Bronchial smooth muscle cell (primary cell): ENCODE measurements around the gene CHD1. TPM values are rescaled to one million over a fixed set of nuclear protein-coding genes. Genes with fewer than 3 reads are reported as not detected.

Source experiments
- total RNA-seq: library from RNA; depleted of rRNA; stranded (reverse); fragments of >200 nt; gene quantifications from 2 replicates; pipeline ENCODE4 v1.2.1, GENCODE V29; 2014

The CHD1 gene
- 21.0 and 28.2 TPM in 2 replicates for total RNA-seq

DNA sequence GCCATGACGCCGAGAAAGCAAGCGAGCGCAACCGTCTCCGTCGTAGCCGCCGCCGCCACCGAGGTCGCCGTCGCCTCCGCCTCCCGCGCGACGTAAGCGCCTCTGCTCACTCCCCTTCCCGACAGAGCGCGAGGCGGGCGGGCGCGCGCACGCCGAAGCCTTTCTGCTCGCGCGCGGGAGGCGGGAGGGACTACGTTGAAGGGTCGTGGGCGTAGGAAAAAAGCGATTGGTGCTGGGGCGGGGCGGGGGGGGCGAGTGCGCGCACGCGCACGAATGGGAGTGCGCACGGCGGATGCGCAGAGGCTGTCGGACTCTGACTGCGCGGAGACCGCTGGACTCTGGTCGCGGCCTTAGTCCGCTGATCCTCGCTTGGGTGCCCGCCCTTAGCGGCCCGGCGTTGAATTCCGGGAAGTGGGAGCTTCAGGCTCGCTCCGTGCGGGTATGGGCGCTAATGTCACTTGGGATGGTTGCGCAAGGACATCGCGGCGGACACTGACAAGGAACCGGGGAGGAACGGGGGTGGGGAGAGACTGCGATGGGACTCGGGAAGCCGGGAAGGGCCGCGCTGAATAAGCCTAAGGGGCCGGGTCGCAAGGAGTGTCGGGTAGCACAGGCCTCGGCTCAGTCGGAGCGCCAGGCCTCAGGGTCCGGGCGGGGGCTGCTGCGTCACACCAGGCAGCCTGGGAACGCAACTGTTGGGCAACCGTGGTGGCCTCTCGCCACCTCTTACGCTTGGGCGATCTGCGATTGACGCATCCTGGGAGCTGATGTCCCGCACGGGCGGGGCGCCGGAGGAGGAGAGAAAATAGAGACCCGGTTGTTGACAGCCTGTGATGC lies at the start of gene CHD1:
Gene CHD1 (minus strand): TSS at position 135 of the 837 bp plus-strand sequence. CDS start 2,621 bp downstream, outside the sequence.

Other genes with a start within 250 kb of the CHD1 start
- gene RGMB, start 155.3 kb downstream of the CHD1 start, total RNA-seq, result 10.0 and 14.7 TPM in 2 replicates